DND-41 (cell line): Measurements from ENCODE around the gene SHROOM2.

Experiments
- ATAC-seq: fragments of 200-7000 bp; cut with Tn5 transposase; 3 replicates; pipeline ENCODE4 v1.9.1; 2021; ENCODE audit warnings: low read depth; ENCODE audit not compliant: insufficient read depth
- DNase-seq: peaks from one replicate; pipeline ENCODE4 v3.0.0-alpha.2; 2020
- H2AFZ ChIP-seq: 2 replicates; pipeline ENCODE4 v1.6.0; 2012; ENCODE audit warnings: low read depth, low read length
- H3K27ac ChIP-seq: 2 replicates; pipeline ENCODE4 v1.5.1; 2012; ENCODE audit warnings: low read length, inconsistent platforms
- H3K27me3 ChIP-seq: fragments of 200-600 bp; sonication (generic); 2 replicates; pipeline ENCODE4 v1.6.0; 2012; ENCODE audit warnings: low read length, mild to moderate bottlenecking, inconsistent platforms; ENCODE audit not compliant: insufficient read depth, poor library complexity
- H3K36me3 ChIP-seq: 2 replicates; pipeline ENCODE4 v1.5.1; 2012; ENCODE audit warnings: low read length, inconsistent platforms; ENCODE audit not compliant: insufficient read depth
- H3K4me1 ChIP-seq: 2 replicates; pipeline ENCODE4 v1.5.1; 2012; ENCODE audit warnings: mild to moderate bottlenecking, low read length; ENCODE audit not compliant: insufficient read depth
- H3K4me2 ChIP-seq: 2 replicates; pipeline ENCODE4 v1.6.0; 2012; ENCODE audit warnings: mild to moderate bottlenecking, moderate library complexity, low read length, inconsistent platforms; ENCODE audit not compliant: insufficient read depth
- H3K4me3 ChIP-seq, 2 experiments: fragments of 200-600 bp in 1 of 2; shearing (Covaris generic) in 1 of 2; 2 replicates each; pipeline ENCODE4 v1.5.1; 2012 to 2016; ENCODE audit warnings: inconsistent platforms in 2 of 2, low read length in 2 of 2, mild to moderate bottlenecking in 2 of 2, low read depth in 1 of 2, moderate library complexity in 1 of 2
- H3K79me2 ChIP-seq: 2 replicates; pipeline ENCODE4 v1.6.0; 2012; ENCODE audit warnings: low read length, inconsistent platforms; ENCODE audit not compliant: insufficient read depth
- H3K9ac ChIP-seq: 2 replicates; pipeline ENCODE4 v1.6.0; 2012; ENCODE audit warnings: low read depth, mild to moderate bottlenecking, inconsistent platforms, low read length, moderate library complexity
- H3K9me3 ChIP-seq: 2 replicates; pipeline ENCODE4 v1.5.1; 2012; ENCODE audit warnings: low read length, moderate library complexity, mild to moderate bottlenecking, inconsistent platforms; ENCODE audit not compliant: insufficient read depth, severe bottlenecking
- H4K20me1 ChIP-seq: 2 replicates; pipeline ENCODE4 v1.6.0; 2012; ENCODE audit warnings: low read length; ENCODE audit not compliant: insufficient read depth
- EZH2 ChIP-seq: IDR thresholded peaks from 3 replicates; pipeline ENCODE4 v1.6.1; 2012; ENCODE audit warnings: borderline replicate concordance, low read depth, mild to moderate bottlenecking, moderate library complexity, low read length, inconsistent platforms; ENCODE audit not compliant: severe bottlenecking
- TF ChIP-seq, protein P1 (sequence below): IDR thresholded peaks from 2 replicates; pipeline ENCODE4 v1.5.1; 2012; ENCODE audit warnings: borderline replicate concordance, low read length, moderate library complexity, mild to moderate bottlenecking; ENCODE audit not compliant: poor library complexity, severe bottlenecking; ENCODE audit errors: extremely low read depth

Gene SHROOM2

GRCh38 chrX:9871701-9872268 is 85.6 kb downstream of the SHROOM2 start:
- no peak overlapping the region for H3K4me2 ChIP-seq
- no peaks in the 10 kb centered on the region for H4K20me1 ChIP-seq
- H3K36me3 ChIP-seq, result no peaks in the 10 kb centered on the region
- no peaks in the 10 kb centered on the region for H3K79me2 ChIP-seq
- no peak for DNase-seq
- TF ChIP-seq, protein P1, sequence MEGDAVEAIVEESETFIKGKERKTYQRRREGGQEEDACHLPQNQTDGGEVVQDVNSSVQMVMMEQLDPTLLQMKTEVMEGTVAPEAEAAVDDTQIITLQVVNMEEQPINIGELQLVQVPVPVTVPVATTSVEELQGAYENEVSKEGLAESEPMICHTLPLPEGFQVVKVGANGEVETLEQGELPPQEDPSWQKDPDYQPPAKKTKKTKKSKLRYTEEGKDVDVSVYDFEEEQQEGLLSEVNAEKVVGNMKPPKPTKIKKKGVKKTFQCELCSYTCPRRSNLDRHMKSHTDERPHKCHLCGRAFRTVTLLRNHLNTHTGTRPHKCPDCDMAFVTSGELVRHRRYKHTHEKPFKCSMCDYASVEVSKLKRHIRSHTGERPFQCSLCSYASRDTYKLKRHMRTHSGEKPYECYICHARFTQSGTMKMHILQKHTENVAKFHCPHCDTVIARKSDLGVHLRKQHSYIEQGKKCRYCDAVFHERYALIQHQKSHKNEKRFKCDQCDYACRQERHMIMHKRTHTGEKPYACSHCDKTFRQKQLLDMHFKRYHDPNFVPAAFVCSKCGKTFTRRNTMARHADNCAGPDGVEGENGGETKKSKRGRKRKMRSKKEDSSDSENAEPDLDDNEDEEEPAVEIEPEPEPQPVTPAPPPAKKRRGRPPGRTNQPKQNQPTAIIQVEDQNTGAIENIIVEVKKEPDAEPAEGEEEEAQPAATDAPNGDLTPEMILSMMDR, result no peak
- no peak for TF ChIP-seq EZH2
- H3K27ac ChIP-seq, result no peak overlapping the region
- H3K9me3 ChIP-seq, result no peaks in the 10 kb centered on the region
- H2AFZ ChIP-seq, result no peak overlapping the region
- ATAC-seq, result no peak
- no peaks in the 10 kb centered on the region for H3K4me1 ChIP-seq
- H3K4me3 ChIP-seq, result no peak overlapping the region
- H3K9ac ChIP-seq, result no peak overlapping the region
- H3K27me3 ChIP-seq, result no peaks in the 10 kb centered on the region

- TF ChIP-seq, protein P1, result no peak
- no peak for TF ChIP-seq EZH2
- Histone ChIP-seq H3K4me1 (no peaks in the 10 kb centered on the region), H3K27ac (no peak overlapping the region), H2AFZ (no peak overlapping the region), H3K9me3 (no peaks in the 10 kb centered on the region), H3K4me2 (no peak overlapping the region), H3K4me3 (no peak overlapping the region), H4K20me1 (no peaks in the 10 kb centered on the region), H3K36me3 (no peaks in the 10 kb centered on the region), H3K9ac (no peak overlapping the region), H3K79me2 (no peaks in the 10 kb centered on the region), H3K27me3 (no peaks in the 10 kb centered on the region)
- DNase-seq (no peak), ATAC-seq (no peak)
Observed at GRCh38 chrX:9873360-9873759, 87.1 kb downstream of the SHROOM2 start.

GRCh38 chrX:9873952-9874351 is 87.7 kb downstream of the SHROOM2 start:
- DNase-seq (peak; percentile 57), ATAC-seq (peak; percentile 81)
- Histone ChIP-seq H3K4me3 (no peak overlapping the region), H3K9ac (no peak overlapping the region), H4K20me1 (no peaks in the 10 kb centered on the region), H3K79me2 (no peaks in the 10 kb centered on the region), H3K27me3 (no peaks in the 10 kb centered on the region), H3K27ac (no peak overlapping the region), H3K4me2 (no peak overlapping the region), H3K9me3 (no peaks in the 10 kb centered on the region), H3K4me1 (no peaks in the 10 kb centered on the region), H2AFZ (no peak overlapping the region), H3K36me3 (no peaks in the 10 kb centered on the region)
- TF ChIP-seq EZH2, result no peak
- TF ChIP-seq, protein P1, result peak; percentile 66
